WTC11 (cell line): ENCODE measurements around the gene DLG1.

Source experiments
- JUN ChIP-seq: sonication (generic); formaldehyde crosslinking; IDR thresholded peaks from 2 replicates; pipeline ENCODE4 v1.8.0; 2023; ENCODE audit warnings: mild to moderate bottlenecking, missing genetic modification reagents
- NR3C1 ChIP-seq: sonication (generic); formaldehyde crosslinking; conservative IDR thresholded peaks from 2 replicates; pipeline ENCODE4 v1.8.1; 2023; ENCODE audit warnings: low read depth, mild to moderate bottlenecking, missing genetic modification reagents
- TF ChIP-seq, protein P1 (sequence below): sonication (generic); formaldehyde crosslinking; IDR thresholded peaks from 2 replicates; pipeline ENCODE4 v1.8.0; 2022; ENCODE audit warnings: mild to moderate bottlenecking, missing genetic modification reagents
- TF ChIP-seq, protein P2 (sequence below): fragments of 200-600 bp; IDR thresholded peaks from 2 replicates; pipeline ENCODE4 v1.8.0; 2022; ENCODE audit warnings: antibody characterized with exemption
- TF ChIP-seq, protein P3 (sequence below): sonication (generic); formaldehyde crosslinking; IDR thresholded peaks from 2 replicates; pipeline ENCODE4 v1.8.0; 2022; ENCODE audit warnings: mild to moderate bottlenecking, missing genetic modification reagents

DNA sequence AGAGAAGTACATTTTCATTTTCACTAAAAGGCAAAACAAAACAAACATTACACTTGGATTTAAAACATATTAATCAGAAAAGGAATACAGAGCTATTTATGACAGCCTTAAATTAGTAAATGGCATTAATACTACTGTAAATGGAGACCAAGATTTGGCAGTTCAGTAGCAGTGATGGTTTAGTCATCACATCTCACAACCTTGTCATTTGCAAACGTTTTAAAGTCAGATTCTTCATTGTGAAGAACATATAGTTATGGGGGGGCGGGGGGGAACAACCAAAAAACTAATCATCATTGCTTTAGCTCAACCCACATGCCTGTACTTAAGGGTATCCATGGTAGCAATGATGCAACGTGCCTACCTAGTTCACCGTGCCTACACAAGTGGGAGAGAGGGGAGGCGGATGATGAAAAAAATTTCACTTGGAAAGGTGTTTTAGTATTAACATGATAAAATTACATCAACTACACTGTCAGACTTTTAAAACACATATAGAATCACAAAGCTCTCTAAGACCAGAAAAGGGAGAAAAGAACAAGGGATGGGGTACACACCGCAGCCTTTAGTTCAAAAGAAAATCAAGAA is 40.1 kb downstream of the DLG1 start:
- TF ChIP-seq, protein P1, sequence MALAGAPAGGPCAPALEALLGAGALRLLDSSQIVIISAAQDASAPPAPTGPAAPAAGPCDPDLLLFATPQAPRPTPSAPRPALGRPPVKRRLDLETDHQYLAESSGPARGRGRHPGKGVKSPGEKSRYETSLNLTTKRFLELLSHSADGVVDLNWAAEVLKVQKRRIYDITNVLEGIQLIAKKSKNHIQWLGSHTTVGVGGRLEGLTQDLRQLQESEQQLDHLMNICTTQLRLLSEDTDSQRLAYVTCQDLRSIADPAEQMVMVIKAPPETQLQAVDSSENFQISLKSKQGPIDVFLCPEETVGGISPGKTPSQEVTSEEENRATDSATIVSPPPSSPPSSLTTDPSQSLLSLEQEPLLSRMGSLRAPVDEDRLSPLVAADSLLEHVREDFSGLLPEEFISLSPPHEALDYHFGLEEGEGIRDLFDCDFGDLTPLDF (CRISPR knock-in tag) = no peak
- TF ChIP-seq, protein P2, sequence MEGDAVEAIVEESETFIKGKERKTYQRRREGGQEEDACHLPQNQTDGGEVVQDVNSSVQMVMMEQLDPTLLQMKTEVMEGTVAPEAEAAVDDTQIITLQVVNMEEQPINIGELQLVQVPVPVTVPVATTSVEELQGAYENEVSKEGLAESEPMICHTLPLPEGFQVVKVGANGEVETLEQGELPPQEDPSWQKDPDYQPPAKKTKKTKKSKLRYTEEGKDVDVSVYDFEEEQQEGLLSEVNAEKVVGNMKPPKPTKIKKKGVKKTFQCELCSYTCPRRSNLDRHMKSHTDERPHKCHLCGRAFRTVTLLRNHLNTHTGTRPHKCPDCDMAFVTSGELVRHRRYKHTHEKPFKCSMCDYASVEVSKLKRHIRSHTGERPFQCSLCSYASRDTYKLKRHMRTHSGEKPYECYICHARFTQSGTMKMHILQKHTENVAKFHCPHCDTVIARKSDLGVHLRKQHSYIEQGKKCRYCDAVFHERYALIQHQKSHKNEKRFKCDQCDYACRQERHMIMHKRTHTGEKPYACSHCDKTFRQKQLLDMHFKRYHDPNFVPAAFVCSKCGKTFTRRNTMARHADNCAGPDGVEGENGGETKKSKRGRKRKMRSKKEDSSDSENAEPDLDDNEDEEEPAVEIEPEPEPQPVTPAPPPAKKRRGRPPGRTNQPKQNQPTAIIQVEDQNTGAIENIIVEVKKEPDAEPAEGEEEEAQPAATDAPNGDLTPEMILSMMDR = no peak
- TF ChIP-seq JUN (CRISPR knock-in tag) = no peak
- TF ChIP-seq, protein P3, sequence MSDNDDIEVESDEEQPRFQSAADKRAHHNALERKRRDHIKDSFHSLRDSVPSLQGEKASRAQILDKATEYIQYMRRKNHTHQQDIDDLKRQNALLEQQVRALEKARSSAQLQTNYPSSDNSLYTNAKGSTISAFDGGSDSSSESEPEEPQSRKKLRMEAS (CRISPR knock-in tag) = no peak
- no peak for TF ChIP-seq NR3C1 (CRISPR knock-in tag)
